GM21737 (cell line): Measurements from ENCODE around the gene CDKN1C.
"Not testable (repeated sequence)": the region's sequence is repeated elsewhere in the genome, so short reads cannot be mapped to it uniquely, and the experiment has no call there.

Experiments
- ATAC-seq: cut with Tn5 transposase; IDR thresholded peaks from one replicate; pipeline ENCODE4 v1.9.1; 2021; ENCODE audit warnings: mild to moderate bottlenecking, moderate library complexity; ENCODE audit not compliant: unreplicated experiment

The CDKN1C gene

GRCh38 chr11:2909133-2909902 lies 23.7 kb upstream of the CDKN1C start:
- ATAC-seq, result no peak

GRCh38 chr11:2908130-2908529 lies 22.6 kb upstream of the CDKN1C start:
- ATAC-seq, result no peak

- not testable (repeated sequence) for ATAC-seq
These were observed 19.7 kb upstream of the CDKN1C start for GRCh38 chr11:2905299-2905698.

GRCh38 chr11:2904153-2905052 lies 18.8 kb upstream of the CDKN1C start:
- no peak for ATAC-seq

DNA sequence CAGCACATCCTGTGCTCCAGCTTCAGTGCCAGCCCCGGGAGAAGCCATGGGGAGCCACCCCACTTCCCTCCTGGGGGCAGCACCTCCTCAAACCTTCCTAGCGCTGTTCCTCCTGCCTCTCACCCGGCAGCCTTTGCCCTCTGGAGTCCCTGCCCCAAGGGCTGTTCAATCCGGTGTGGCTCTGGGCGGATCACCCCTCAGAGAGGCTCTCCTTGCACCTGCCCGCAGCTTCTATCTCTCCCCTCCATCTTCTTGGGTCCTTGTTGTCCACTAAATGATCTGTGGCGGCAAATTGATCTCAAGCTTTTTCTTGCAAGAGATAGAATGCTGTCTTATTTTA lies 18.1 kb upstream of the CDKN1C start:
- ATAC-seq, result no peak

- ATAC-seq, result no peak
These were observed 17.5 kb upstream of the CDKN1C start for GRCh38 chr11:2902784-2903671.

GRCh38 chr11:2901854-2902783 lies 16.5 kb upstream of the CDKN1C start:
- peak; percentile 96 for ATAC-seq

GRCh38 chr11:2901196-2901796 lies 15.7 kb upstream of the CDKN1C start:
- no peak for ATAC-seq

GRCh38 chr11:2899080-2899783 lies 13.7 kb upstream of the CDKN1C start:
- ATAC-seq, result no peak

DNA sequence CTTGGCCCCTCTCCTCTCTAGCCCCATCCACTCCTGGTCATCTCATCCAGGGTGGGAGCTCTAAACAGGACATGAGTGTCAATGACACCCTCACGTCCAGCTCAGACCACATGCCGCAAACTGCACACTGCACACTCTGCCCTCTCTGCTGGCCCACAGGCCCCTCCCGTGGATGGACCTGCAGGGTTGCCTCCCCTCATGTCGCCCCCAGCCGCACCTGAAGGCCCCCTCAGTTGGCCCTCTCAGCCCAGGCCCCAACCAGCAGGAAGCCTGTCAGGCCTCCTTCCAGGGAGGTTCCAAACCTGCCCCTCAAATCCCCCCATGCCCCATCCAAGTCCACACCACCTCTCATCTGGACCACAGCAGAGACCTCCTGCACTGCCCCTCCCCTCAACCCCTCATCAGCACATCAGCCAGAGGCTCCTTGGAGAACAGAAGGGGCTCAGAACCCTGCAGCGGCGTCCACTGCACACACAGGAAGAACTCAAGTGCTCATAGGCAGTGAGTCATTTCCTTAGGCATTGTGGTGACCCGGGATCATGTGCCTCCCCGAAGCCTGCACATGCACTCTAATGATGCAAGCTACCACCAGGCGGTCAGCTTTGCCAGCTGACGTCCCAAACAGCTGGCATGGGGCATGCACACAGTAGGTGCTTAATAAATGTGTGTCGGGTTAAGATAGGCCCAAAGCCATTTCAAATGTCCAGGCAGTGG lies 12.9 kb upstream of the CDKN1C start:
- no peak for ATAC-seq

DNA sequence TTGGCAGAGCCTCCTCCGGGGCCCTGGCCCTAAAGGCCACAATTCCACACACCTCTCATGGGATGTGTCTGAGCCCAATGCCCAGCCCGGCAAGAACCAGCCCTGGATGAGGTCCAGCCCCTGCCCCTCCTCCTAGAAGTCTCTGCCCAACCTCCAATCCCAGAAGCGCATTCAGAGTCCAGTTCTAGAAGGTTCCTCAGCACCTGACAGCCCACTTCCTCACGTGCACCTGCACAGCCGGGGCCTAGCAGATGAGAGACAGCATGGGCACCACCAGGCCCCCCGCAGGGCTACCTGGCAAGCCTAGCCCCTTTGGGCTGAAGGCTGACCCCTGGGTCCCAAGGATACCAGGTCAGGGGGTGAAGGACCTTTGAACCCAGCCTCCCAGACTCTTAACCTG lies 11.5 kb upstream of the CDKN1C start:
- ATAC-seq, result no peak

- no peak for ATAC-seq
These were observed 10.5 kb upstream of the CDKN1C start for GRCh38 chr11:2896047-2896446.

GRCh38 chr11:2893935-2894334 lies 8.4 kb upstream of the CDKN1C start:
- ATAC-seq, result no peak

GRCh38 chr11:2892967-2893528 lies 7.5 kb upstream of the CDKN1C start:
- no peak for ATAC-seq

DNA sequence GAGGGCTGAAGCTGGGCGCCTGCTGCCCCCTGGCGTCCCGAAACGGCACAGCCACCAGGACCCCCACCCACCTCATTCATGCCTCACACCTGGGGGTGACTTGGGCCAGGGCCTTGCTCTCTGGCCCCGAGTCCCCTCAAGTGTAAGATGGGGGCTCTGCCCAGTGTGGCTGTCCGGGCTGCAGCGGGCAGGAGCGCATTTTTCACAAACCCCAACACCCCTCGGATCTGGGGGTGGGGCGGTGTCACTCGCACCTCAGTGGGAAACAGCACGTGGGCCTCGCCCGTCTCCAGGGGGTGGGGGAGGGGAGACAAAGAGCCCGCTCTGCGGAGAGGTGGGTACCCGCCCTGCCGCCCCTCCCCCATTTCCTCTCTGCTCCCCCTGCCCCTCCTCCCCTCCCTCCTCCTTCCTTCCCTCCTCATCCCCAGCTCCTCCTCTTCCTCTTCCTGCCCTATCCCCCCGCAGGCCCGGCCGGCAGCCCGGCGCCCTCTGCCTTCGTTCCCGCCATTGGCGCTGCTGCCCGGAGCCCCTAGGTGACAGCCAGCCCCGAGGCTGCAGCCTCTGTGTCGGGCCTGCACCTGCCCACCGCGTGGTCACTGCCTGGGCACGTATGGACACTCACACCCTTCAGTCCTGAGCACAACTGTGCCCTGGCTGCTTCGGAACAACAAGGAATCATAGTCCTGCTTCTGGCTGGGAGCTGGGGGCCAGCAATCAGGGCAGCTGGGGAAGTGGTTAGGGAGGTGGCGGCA lies 6.8 kb upstream of the CDKN1C start:
- no peak for ATAC-seq

GRCh38 chr11:2891326-2892214 lies 6.0 kb upstream of the CDKN1C start:
- ATAC-seq, result no peak
